Thoracic aorta (tissue), 2 donors: ENCODE data around the gene ACTG1. TPM values are rescaled to one million over a fixed set of nuclear protein-coding genes. Genes with fewer than 3 reads are reported as not detected.

Source experiments
- ATAC-seq: fragments of 150-250 bp; one replicate; pipeline ENCODE4 v1.8.0; 2017; ENCODE audit warnings: low read depth; ENCODE audit not compliant: insufficient number of reproducible peaks, low FRiP score
- DNase-seq: peaks from one replicate; pipeline ENCODE4 v3.0.0-alpha.2; 2020; ENCODE audit warnings: low spot score
- H3K27ac ChIP-seq, 2 donors: fragments of 200-600 bp; sonication (generic); 1 replicate in 1 of 2; 2 replicates in 1 of 2; pipeline ENCODE4 v1.5.1; 2016; ENCODE audit warnings: mild to moderate bottlenecking in 2 of 2, moderate library complexity in 2 of 2
- H3K27me3 ChIP-seq: fragments of 200-600 bp; sonication (generic); replicated peaks from 2 replicates; pipeline ENCODE4 v1.6.0; 2016; ENCODE audit warnings: mild to moderate bottlenecking; ENCODE audit not compliant: insufficient read depth
- H3K36me3 ChIP-seq: fragments of 200-600 bp; sonication (generic); one replicate; pipeline ENCODE4 v1.5.1; 2016
- H3K4me1 ChIP-seq, 2 donors: fragments of 200-600 bp; sonication (generic); 1 replicate in 1 of 2; 2 replicates in 1 of 2; pipeline versions ENCODE4 v1.5.1 to v1.6.0; 2016; ENCODE audit warnings: low read depth in 2 of 2, mild to moderate bottlenecking in 1 of 2; ENCODE audit not compliant: control insufficient read depth in 1 of 2
- H3K4me3 ChIP-seq: fragments of 200-600 bp; sonication (generic); 2 replicates; pipeline ENCODE4 v1.5.1; 2016; ENCODE audit warnings: mild to moderate bottlenecking
- H3K9me3 ChIP-seq: fragments of 200-600 bp; sonication (generic); 2 replicates; pipeline ENCODE4 v1.5.1; 2016
- total RNA-seq, 2 donors: library from RNA; depleted of rRNA; stranded (reverse); fragments of >200 nt; gene quantifications; one replicate each; pipeline versions ENCODE4 v1.1.0 to v1.2.3, GENCODE V29; 2016
- TF ChIP-seq, protein P1 (sequence below): fragments of 200-600 bp; sonication (generic); IDR thresholded peaks from one replicate; pipeline ENCODE4 v1.5.1; 2019; ENCODE audit warnings: antibody characterized with exemption

The ACTG1 gene
- total RNA-seq, 2 donors from 2014 or later: 4,421 to 4,935 TPM

DNA sequence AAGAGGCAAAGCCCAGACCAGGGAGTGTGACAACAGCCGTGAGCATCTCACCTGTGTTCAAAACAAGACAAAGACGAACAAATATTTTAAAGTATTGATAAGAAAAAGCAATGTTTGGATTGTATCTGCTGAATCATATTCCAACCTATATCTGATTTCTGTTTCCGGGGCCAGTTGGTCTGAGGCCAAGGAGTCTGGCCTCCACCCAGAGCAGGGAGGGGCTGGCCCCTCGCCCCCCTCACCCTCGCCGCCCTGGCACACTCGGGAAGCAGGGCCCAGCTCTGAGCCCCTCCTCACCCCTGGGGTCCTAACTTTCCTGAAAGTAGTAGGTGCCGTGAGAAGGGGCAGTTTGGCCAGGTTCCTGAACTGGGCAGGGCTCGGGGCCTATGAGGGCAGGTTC lies 48.0 kb downstream of the ACTG1 start:
- ATAC-seq (no peak), DNase-seq (no peak)
- Histone ChIP-seq H3K36me3 (peaks cover 18% of the 10 kb centered on the region), H3K9me3 (no peaks in the 10 kb centered on the region), H3K4me1 (no peaks in the 10 kb centered on the region), H3K27ac (no peak overlapping the region), H3K27me3 (no peaks in the 10 kb centered on the region), H3K4me3 (no peak overlapping the region)
- TF ChIP-seq, protein P1, sequence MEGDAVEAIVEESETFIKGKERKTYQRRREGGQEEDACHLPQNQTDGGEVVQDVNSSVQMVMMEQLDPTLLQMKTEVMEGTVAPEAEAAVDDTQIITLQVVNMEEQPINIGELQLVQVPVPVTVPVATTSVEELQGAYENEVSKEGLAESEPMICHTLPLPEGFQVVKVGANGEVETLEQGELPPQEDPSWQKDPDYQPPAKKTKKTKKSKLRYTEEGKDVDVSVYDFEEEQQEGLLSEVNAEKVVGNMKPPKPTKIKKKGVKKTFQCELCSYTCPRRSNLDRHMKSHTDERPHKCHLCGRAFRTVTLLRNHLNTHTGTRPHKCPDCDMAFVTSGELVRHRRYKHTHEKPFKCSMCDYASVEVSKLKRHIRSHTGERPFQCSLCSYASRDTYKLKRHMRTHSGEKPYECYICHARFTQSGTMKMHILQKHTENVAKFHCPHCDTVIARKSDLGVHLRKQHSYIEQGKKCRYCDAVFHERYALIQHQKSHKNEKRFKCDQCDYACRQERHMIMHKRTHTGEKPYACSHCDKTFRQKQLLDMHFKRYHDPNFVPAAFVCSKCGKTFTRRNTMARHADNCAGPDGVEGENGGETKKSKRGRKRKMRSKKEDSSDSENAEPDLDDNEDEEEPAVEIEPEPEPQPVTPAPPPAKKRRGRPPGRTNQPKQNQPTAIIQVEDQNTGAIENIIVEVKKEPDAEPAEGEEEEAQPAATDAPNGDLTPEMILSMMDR: no peak

DNA sequence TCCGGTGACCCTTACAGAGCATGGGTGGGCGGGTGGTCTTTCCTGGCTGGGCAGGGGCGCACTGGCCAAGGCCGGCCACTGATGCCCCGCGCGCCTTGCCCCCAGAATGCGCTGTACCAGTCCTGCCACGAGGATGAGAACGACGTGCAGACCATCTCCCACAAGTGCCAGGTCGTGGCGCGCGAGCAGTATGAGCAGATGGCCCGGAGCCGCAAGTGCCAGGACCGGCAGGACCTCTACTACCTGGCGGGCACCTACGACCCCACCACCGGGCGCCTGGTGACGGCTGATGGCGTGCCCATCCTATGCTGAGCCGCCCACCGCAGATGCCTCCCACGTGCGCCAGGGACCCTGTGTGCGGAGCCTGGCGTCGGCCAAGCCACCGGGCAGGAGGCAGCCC lies 49.1 kb downstream of the ACTG1 start:
- DNase-seq (no peak), ATAC-seq (no peak)
- no peak overlapping the region for H3K4me3 ChIP-seq
- TF ChIP-seq, protein P1: no peak
- no peaks in the 10 kb centered on the region for H3K4me1 ChIP-seq
- no peaks in the 10 kb centered on the region for H3K9me3 ChIP-seq
- no peaks in the 10 kb centered on the region for H3K27me3 ChIP-seq
- H3K36me3 ChIP-seq: peaks cover 18% of the 10 kb centered on the region
- no peak overlapping the region for H3K27ac ChIP-seq

DNA sequence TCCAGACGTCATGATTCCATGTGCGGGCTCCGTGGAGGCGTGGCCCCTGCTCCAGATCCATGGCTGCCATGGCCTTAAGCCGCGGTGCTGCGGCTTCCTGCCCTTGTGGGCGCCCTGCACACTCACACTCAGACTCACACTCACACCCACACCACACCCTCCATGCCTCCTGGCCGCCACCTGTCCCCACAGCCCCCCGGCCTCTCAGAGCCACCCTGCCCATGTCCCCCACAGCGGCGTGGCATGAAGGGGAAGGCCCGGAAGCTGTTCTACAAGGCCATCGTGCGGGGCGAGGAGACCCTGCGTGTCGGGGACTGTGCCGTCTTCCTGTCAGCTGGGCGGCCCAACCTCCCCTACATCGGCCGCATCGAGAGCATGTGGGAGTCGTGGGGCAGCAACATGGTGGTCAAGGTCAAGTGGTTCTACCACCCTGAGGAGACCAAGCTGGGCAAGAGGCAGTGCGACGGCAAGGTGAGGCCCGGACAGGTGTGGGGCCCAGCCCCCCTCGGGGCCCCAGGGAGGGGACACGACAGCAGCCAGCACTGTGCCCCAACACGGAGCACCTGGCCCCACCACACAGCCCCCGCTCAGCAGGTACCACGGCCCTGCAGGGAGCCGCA lies 50.0 kb downstream of the ACTG1 start:
- H3K4me1 ChIP-seq: no peaks in the 10 kb centered on the region
- DNase-seq (no peak), ATAC-seq (no peak)
- no peaks in the 10 kb centered on the region for H3K9me3 ChIP-seq
- peaks cover 18% of the 10 kb centered on the region for H3K36me3 ChIP-seq
- no peak overlapping the region for H3K27ac ChIP-seq
- H3K4me3 ChIP-seq: no peak overlapping the region
- no peaks in the 10 kb centered on the region for H3K27me3 ChIP-seq
- TF ChIP-seq, protein P1: no peak

DNA sequence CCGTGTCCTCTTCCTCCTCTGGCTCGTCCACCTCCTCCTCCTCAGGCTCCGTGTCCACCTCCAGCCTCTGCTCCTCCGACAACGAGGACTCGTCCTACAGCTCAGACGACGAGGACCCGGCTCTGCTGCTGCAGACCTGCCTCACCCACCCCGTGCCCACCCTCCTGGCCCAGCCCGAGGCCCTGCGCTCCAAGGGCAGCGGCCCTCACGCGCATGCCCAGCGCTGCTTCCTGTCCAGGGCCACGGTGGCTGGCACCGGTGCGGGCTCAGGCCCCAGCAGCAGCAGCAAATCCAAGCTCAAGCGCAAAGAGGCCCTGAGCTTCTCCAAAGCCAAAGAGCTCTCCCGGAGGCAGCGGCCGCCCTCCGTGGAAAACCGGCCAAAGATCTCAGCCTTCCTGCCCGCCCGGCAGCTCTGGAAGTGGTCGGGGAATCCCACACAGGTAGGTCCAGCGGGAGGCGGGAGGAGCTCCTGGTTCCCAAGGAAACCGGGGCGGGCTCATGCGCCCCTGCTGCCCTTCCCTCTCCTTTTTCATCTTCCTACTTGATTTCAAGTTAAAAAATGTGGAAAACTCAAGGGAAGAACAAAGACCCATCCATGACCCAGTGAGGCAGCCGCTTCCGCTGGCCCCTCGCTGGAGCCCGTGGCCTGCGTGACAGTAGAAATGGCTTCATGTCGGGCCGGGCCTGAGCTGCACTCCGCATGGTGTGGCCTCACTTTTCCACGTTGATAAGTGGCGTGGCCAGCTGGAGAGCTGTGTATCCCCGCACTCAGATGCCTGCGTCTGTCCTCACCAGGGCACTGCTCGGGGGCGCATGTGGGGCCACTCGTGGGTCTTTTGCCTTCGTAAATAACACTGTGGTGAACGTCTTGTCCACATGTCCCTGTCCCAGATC lies 50.7 kb downstream of the ACTG1 start:
- Histone ChIP-seq H3K36me3 (peaks cover 18% of the 10 kb centered on the region), H3K4me1 (no peaks in the 10 kb centered on the region), H3K27me3 (no peaks in the 10 kb centered on the region), H3K27ac (no peak overlapping the region), H3K4me3 (no peak overlapping the region), H3K9me3 (no peaks in the 10 kb centered on the region)
- TF ChIP-seq, protein P1: no peak
- DNase-seq (no peak), ATAC-seq (no peak)

DNA sequence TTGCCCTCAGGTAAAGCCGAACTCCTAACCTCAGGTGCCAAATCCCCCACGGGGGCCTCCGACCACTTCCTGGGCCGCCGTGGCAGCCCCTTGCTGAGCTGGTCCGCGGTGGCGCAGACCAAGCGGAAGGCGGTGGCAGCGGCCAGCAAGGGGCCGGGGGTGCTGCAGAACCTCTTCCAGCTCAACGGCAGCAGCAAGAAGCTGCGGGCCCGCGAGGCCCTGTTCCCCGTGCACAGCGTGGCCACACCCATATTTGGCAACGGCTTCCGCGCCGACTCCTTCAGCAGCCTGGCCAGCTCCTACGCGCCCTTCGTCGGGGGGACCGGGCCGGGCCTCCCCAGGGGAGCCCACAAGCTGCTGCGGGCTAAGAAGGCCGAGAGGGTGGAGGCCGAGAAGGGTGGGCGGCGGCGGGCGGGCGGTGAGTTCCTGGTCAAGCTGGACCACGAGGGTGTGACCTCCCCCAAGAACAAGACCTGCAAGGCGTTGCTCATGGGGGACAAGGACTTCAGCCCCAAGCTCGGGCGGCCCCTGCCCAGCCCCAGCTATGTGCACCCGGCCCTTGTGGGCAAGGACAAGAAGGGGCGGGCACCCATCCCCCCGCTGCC lies 51.6 kb downstream of the ACTG1 start:
- H3K36me3 ChIP-seq: peaks cover 18% of the 10 kb centered on the region
- no peak for DNase-seq
- TF ChIP-seq, protein P1: no peak

More for the DNA sequence above, 51.6 kb downstream of the ACTG1 start:
- H3K27ac ChIP-seq: no peak overlapping the region
- ATAC-seq: no peak
- H3K4me1 ChIP-seq: no peaks in the 10 kb centered on the region
- no peaks in the 10 kb centered on the region for H3K9me3 ChIP-seq
- H3K27me3 ChIP-seq: no peaks in the 10 kb centered on the region
- H3K4me3 ChIP-seq: no peak overlapping the region
